ENCODE data around the gene HNRNPK.

HNRNPK gene

GRCh38 chr9:83930881-83931280 is 49.1 kb downstream of the HNRNPK start:
- TF ChIP-seq CTCF (IDR thresholded peaks at IDR 0.05), result no peak

GRCh38 chr9:83927591-83927990 is 52.4 kb downstream of the HNRNPK start:
- TF ChIP-seq CTCF (IDR thresholded peaks at IDR 0.05), result no peak

- peak; percentile 47 for TF ChIP-seq CTCF (IDR thresholded peaks at IDR 0.05)
Measured at GRCh38 chr9:83920927-83921707, 58.9 kb downstream of the HNRNPK start, which contains the start of gene KIF27. Gene KIF27 (minus strand): TSS chr9:83921432. CDS start chr9:83915591, 5,841 bp downstream.

- TF ChIP-seq CTCF (IDR thresholded peaks at IDR 0.05), result peak; percentile 57; the same call in 1 of the 2 replicates
Measured at GRCh38 chr9:83920469-83920926, 59.5 kb downstream of the HNRNPK start.

- no peak for TF ChIP-seq CTCF (IDR thresholded peaks at IDR 0.05)
Measured at GRCh38 chr9:83919111-83919510, 60.9 kb downstream of the HNRNPK start.
